SK-N-SH treated with all-trans-retinoic acid at 6 μM for 48 hours (cell line): Measurements from ENCODE around the gene SNPH.

Experiments
- BACH2 ChIP-seq: fragments of 250-450 bp; sonication (Bioruptor Pico); IDR thresholded peaks from 2 replicates; pipeline ENCODE4 v1.9.0; 2021; ENCODE audit warnings: mild to moderate bottlenecking, borderline replicate concordance
- PPARA ChIP-seq: fragments of 250-450 bp; sonication (Bioruptor Pico); IDR thresholded peaks from 2 replicates; pipeline ENCODE4 v1.5.0; 2020; ENCODE audit warnings: mild to moderate bottlenecking, borderline replicate concordance
- TF ChIP-seq, protein P1 (sequence below): fragments of 250-450 bp; sonication (Bioruptor Pico); IDR thresholded peaks from 2 replicates; pipeline ENCODE4 v1.8.0; 2020; ENCODE audit warnings: mild to moderate bottlenecking, moderate library complexity, borderline replicate concordance
- TF ChIP-seq, protein P2 (sequence below): fragments of 250-450 bp; sonication (Bioruptor Pico); IDR thresholded peaks from 2 replicates; pipeline ENCODE4 v1.8.0; 2021; ENCODE audit warnings: low read depth, mild to moderate bottlenecking, moderate library complexity, borderline replicate concordance

DNA sequence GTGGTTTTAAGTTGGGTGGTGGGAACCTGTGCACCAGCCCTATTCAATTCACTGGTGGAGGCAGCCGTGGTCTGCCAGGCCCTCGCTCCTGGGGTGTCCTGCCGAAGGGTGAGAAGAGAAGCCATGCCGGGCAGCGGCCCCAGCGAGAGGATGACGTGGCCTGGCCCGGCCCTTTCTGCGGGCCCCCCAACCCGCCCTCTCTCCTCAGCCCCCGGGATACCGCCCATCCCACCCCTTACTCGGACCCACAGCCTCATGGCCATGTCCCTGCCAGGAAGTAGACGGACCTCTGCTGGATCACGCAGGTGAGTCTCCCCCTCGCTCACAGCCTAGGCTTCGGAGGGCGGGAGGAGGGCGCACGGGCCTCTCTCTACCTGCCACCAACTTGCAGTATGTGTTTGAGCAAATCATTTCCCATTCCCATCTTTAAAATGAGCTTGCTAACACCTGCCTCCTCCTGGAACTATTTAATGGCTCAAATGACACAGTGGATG is 30.1 kb downstream of the SNPH start:
- TF ChIP-seq, protein P1, sequence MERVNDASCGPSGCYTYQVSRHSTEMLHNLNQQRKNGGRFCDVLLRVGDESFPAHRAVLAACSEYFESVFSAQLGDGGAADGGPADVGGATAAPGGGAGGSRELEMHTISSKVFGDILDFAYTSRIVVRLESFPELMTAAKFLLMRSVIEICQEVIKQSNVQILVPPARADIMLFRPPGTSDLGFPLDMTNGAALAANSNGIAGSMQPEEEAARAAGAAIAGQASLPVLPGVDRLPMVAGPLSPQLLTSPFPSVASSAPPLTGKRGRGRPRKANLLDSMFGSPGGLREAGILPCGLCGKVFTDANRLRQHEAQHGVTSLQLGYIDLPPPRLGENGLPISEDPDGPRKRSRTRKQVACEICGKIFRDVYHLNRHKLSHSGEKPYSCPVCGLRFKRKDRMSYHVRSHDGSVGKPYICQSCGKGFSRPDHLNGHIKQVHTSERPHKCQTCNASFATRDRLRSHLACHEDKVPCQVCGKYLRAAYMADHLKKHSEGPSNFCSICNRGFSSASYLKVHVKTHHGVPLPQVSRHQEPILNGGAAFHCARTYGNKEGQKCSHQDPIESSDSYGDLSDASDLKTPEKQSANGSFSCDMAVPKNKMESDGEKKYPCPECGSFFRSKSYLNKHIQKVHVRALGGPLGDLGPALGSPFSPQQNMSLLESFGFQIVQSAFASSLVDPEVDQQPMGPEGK (CRISPR knock-in tag), result no peak
- TF ChIP-seq PPARA (CRISPR knock-in tag), result no peak
- no peak for TF ChIP-seq BACH2 (CRISPR knock-in tag)
- TF ChIP-seq, protein P2, sequence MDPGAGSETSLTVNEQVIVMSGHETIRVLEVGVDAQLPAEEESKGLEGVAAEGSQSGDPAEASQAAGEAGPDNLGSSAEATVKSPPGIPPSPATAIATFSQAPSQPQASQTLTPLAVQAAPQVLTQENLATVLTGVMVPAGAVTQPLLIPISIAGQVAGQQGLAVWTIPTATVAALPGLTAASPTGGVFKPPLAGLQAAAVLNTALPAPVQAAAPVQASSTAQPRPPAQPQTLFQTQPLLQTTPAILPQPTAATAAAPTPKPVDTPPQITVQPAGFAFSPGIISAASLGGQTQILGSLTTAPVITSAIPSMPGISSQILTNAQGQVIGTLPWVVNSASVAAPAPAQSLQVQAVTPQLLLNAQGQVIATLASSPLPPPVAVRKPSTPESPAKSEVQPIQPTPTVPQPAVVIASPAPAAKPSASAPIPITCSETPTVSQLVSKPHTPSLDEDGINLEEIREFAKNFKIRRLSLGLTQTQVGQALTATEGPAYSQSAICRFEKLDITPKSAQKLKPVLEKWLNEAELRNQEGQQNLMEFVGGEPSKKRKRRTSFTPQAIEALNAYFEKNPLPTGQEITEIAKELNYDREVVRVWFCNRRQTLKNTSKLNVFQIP (CRISPR knock-in tag), result no peak
